ENCODE results near the gene ADAM15.

The ADAM15 gene

GRCh38 chr1:155049651-155050559 is 1.2 kb upstream of the ADAM15 start:
- Histone ChIP-seq H3K36me3 (ENCODE audit: low read depth) (peaks cover 21% of the 10 kb centered on the region), H3K4me3 (ENCODE audit: severe bottlenecking) (peak overlapping the region; percentile 94), H3K27me3 (ENCODE audit: insufficient read depth, poor library complexity, severe bottlenecking) (no peaks in the 10 kb centered on the region), H3K9me3 (ENCODE audit: severe bottlenecking) (no peaks in the 10 kb centered on the region), H3K27ac (ENCODE audit: poor library complexity, severe bottlenecking) (peak overlapping the region; percentile 89), H3K4me1 (ENCODE audit: insufficient read depth, poor library complexity, severe bottlenecking) (peaks cover 22% of the 10 kb centered on the region)
- DNase-seq (ENCODE audit: low spot score) (no peak), ATAC-seq (ENCODE audit: low read depth) (no peak; the same call in 2 of the 3 replicates)
- no peak for TF ChIP-seq CTCF (IDR thresholded peaks at IDR 0.05; ENCODE audit: poor library complexity, severe bottlenecking)

GRCh38 chr1:155051342-155051776 is 243 bp downstream of the ADAM15 start:
- ATAC-seq (ENCODE audit: low read depth) (peak; percentile 1; the same call in 2 of the 3 replicates), DNase-seq (ENCODE audit: low spot score) (no peak)
- Histone ChIP-seq H3K9me3 (ENCODE audit: severe bottlenecking) (no peaks in the 10 kb centered on the region), H3K27ac (ENCODE audit: poor library complexity, severe bottlenecking) (peak overlapping the region; percentile 89), H3K4me1 (ENCODE audit: insufficient read depth, poor library complexity, severe bottlenecking) (peaks cover 14% of the 10 kb centered on the region), H3K4me3 (ENCODE audit: severe bottlenecking) (peak overlapping the region; percentile 94), H3K27me3 (ENCODE audit: insufficient read depth, poor library complexity, severe bottlenecking) (no peaks in the 10 kb centered on the region), H3K36me3 (ENCODE audit: low read depth) (peaks cover 36% of the 10 kb centered on the region)
- no peak for TF ChIP-seq CTCF (IDR thresholded peaks at IDR 0.05; ENCODE audit: poor library complexity, severe bottlenecking)

GRCh38 chr1:155051777-155052398 is 772 bp downstream of the ADAM15 start:
- Histone ChIP-seq H3K27me3 (ENCODE audit: insufficient read depth, poor library complexity, severe bottlenecking) (no peaks in the 10 kb centered on the region), H3K9me3 (ENCODE audit: severe bottlenecking) (no peaks in the 10 kb centered on the region), H3K27ac (ENCODE audit: poor library complexity, severe bottlenecking) (peak overlapping the region; percentile 89), H3K4me1 (ENCODE audit: insufficient read depth, poor library complexity, severe bottlenecking) (peaks cover 14% of the 10 kb centered on the region), H3K36me3 (ENCODE audit: low read depth) (peaks cover 41% of the 10 kb centered on the region), H3K4me3 (ENCODE audit: severe bottlenecking) (peak overlapping the region; percentile 94)
- ATAC-seq (ENCODE audit: low read depth) (peak; percentile 29), DNase-seq (ENCODE audit: low spot score) (peak; percentile 76)
- TF ChIP-seq CTCF (IDR thresholded peaks at IDR 0.05; ENCODE audit: poor library complexity, severe bottlenecking) = no peak

- TF ChIP-seq CTCF (IDR thresholded peaks at IDR 0.05; ENCODE audit: poor library complexity, severe bottlenecking) = peak; percentile 64
- H3K4me1 ChIP-seq (ENCODE audit: insufficient read depth, poor library complexity, severe bottlenecking) = peaks cover 14% of the 10 kb centered on the region
- H3K36me3 ChIP-seq (ENCODE audit: low read depth) = peaks cover 49% of the 10 kb centered on the region
- DNase-seq (ENCODE audit: low spot score) (no peak), ATAC-seq (ENCODE audit: low read depth) (peak; percentile 54)
- no peaks in the 10 kb centered on the region for H3K9me3 ChIP-seq (ENCODE audit: severe bottlenecking)
- H3K27ac ChIP-seq (ENCODE audit: poor library complexity, severe bottlenecking) = peak overlapping the region; percentile 89
- peak overlapping the region; percentile 94 for H3K4me3 ChIP-seq (ENCODE audit: severe bottlenecking)
- no peaks in the 10 kb centered on the region for H3K27me3 ChIP-seq (ENCODE audit: insufficient read depth, poor library complexity, severe bottlenecking)
These were observed 1.6 kb downstream of the ADAM15 start for GRCh38 chr1:155052439-155053395.
